T1000 (cell line): ENCODE results near the gene TXNDC17.
"Not testable (repeated sequence)": the region's sequence is repeated elsewhere in the genome, so short reads cannot be mapped to it uniquely, and the experiment has no call there.

Experiments
- DNase-seq: peaks from one replicate; lab custom pipeline; 2025; ENCODE audit warnings: mixed read lengths; lab: John Stamatoyannopoulos, UW

Gene TXNDC17

DNA sequence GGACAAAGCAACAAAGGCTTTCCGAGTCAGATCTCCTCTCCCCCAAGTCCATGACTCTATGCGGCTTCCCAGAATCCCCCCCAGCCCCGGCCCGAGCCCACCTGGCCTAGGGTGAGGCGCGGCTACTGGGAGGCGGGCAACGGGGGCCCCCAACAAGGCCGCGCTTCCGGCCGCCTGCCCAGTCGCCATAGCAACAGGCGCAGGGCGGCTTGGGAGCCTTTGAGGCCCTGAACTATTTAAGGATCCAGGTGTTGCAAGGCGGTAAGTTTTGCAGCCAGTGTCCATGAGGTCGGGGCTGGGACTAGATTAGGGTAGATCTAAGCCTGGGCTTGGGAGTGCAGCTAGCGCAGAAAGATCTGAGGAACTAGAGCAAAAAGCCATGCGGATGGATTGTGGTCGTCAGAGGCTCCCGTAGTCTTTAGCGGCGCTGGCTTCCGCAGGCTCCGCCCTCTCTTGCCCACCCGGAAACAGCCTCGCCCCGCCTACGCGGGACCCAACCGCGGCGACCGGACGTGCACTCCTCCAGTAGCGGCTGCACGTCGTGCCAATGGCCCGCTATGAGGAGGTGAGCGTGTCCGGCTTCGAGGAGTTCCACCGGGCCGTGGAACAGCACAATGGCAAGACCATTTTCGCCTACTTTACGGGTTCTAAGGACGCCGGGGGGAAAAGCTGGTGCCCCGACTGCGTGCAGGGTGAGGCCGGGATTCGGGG lies at the start of gene TXNDC17, which contains the start of gene KIAA0753:
Gene TXNDC17 (plus strand): TSS at position 525 of the 711 bp plus-strand sequence. CDS start 23 bp downstream, at position 548.
Gene KIAA0753 (minus strand): TSS at position 176 of the 711 bp plus-strand sequence. CDS start 5,608 bp downstream, outside the sequence.
- peak; percentile 86 for DNase-seq

DNA sequence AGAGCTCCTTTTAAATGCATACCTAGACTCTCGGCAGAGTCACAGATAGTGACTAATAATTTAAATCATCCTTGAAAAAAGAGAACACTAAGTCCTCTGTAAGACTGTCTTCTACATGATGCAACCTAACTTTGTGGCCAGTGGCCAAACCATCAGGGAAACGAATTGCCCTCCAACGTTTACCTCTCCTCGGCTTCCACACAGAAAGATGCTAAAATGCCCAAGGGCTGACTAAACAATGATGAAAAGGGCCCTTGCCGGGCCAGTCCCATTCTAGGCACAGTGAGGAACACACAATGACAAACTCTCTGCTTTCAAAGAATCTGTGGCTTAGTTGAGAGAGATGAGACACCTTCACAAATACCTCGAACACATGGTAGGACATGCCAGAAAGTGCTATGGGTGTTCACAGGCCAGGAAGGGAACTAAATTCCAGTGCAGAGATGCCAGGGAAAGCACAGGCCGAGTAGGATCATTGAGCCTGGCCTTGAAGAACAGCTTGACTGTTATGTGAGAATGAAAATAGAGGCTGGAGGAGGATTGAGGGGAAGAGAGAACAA lies 49.2 kb upstream of the TXNDC17 start:
- DNase-seq, result no peak

- no peak for DNase-seq
These were observed 48.7 kb upstream of the TXNDC17 start for GRCh38 chr17:6592173-6592572.

- DNase-seq, result not testable (repeated sequence)
These were observed 47.5 kb upstream of the TXNDC17 start for GRCh38 chr17:6593371-6593770.

- no peak for DNase-seq
These were observed 44.8 kb upstream of the TXNDC17 start for GRCh38 chr17:6596081-6596480.

DNA sequence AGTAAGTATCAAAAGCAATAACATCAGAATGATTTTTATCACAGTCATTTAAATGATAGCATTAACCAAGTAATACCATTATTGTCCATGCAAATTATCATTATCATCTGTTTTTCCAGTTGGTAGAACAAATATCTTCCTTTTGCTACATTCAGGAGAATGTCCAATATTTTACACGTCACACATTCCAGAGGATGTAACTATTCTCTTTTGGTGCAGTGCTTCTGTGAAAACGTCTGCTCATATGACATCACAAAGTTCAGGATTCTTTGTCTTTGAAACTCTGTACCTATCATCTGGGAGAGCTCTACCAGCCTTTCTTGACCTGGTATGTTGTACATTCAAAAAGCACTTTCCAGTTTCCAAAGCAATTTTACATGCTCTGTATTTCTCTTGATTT lies 44.3 kb upstream of the TXNDC17 start:
- no peak for DNase-seq

- no peak for DNase-seq
These were observed 43.9 kb upstream of the TXNDC17 start for GRCh38 chr17:6596941-6597340.

DNA sequence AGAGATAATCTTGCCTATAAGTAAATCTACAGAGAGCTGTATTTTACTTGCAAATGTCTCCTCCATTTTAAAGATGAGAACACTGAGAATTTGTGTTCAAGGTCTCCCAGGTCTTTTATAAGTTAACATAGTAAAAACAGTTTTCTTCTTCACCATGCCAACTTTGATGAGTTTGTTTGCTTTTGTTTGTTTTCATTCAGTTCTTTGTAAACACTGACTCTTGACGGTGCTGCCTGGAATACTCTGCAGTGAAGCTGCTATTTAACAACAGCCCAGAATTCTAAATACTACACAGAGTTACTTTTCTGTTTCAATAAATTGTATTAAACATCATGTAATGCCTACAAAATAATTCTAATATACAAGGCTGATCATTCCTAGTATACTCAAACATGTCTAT lies 43.1 kb upstream of the TXNDC17 start:
- DNase-seq, result no peak

DNA sequence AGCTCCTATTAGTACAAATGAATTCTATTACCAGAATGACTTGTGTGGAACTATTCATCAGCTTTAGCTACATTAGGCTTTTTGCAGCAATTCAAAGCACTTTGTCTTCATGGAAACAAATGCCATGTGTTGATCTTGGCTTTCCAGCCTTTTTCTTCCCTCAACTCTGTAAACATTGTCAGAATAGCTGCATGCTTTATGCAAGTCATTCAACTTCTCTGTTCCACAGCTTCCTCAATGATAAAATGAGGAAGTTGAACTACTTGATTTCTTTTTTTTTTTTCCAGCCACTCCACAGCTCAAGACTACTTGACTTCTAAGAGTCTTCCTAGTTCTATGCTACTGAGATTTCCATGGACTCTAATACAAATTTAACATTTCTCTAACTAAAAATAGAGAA lies 41.5 kb upstream of the TXNDC17 start:
- DNase-seq, result no peak

DNA sequence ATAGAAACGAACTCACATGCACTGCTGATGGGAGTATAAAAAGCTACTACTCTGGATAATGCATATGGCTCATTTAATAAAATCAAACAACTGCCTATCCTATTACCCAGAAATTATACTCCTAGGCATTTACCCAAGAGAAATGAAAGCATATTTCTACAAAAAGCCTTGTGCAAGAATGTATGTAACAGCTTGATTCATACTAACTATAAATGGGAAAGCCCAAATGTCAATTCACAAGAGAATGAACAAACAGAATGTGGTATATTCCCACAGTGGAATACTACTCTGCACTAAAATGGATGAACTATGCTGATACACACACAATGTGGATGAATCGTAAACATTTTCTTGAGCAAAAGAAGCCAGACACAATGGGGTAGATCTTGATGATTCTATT lies 38.7 kb upstream of the TXNDC17 start:
- no peak for DNase-seq

GRCh38 chr17:6603744-6604325 lies 37.0 kb upstream of the TXNDC17 start:
- no peak for DNase-seq

GRCh38 chr17:6605142-6605541 lies 35.7 kb upstream of the TXNDC17 start:
- DNase-seq, result no peak

DNA sequence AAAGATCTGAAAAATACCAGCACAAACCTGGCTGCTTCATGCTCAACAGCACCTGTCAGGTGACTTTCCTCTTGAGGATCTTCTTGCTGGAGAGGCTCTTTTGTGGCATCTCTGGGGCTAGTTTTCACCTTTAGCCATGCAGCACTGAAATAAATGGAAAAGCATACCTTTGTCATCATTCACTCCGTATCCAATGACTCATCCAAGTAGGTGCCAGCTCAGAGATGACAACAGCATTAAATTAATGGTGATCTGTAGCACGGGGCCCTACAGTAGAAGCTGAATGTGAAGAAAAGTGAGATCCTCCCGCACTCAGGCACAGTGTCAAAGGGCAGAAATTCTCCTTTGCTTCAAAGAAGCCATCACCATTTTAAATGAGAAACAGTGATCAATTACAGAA lies 32.5 kb upstream of the TXNDC17 start:
- no peak for DNase-seq

- DNase-seq, result no peak
These were observed 30.8 kb upstream of the TXNDC17 start for GRCh38 chr17:6610011-6610410.

DNA sequence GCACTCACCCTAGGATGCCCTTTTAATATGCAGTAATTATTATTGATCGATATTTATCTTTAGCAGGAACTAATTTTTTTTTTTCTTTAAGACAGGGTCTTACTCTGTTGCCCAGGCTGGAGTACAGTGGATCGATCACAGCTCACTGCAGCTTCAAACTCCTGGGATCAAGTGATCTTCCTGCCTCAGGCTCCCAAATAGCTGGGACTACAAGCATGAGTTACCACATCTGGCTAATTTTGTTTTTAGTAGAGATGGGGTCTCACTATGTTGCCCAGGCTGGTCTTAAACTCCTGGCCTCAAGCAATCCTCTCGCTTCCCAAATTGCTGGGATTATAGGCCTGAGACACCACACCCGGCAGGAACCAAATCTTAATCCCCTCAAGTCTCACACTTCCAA lies 29.6 kb upstream of the TXNDC17 start:
- no peak for DNase-seq

DNA sequence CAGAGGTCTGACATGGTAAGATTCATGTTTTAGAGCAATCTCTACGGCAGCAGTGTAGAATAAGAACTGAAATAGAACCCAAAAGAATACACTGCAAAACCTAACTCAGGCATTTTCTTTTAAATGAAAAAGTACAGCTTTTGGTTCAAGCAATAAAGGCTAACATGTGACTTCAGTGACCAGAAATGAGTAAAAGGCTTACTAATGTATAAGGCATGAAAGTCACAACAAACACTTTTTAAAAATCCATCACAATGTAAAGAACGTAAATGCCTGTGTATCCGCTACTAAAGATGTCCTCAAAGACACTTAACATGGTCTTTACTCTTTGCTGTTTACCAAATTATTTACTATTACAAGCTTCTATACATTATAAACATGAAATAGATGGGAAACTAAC lies 16.9 kb upstream of the TXNDC17 start:
- no peak for DNase-seq

GRCh38 chr17:6626616-6627015 lies 14.2 kb upstream of the TXNDC17 start:
- DNase-seq, result no peak

DNA sequence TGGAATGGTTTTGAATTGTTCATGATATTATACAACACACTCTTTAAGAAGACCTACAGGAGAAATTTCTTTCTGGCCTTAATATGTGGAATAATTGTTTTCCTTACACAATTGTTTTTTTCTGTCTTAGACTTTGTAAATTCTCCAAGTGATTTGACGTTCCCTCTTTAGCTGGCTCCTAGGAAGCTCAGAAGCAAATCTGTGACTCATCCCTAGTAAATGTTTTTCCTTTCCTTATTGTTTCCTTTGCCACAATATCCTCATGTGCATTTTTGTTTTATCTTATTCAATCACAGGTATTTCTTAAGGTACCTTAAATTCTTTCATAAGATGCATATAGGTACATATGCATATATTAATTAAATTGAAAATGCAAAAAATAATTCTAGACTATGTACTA lies 13.8 kb upstream of the TXNDC17 start:
- DNase-seq, result no peak

DNA sequence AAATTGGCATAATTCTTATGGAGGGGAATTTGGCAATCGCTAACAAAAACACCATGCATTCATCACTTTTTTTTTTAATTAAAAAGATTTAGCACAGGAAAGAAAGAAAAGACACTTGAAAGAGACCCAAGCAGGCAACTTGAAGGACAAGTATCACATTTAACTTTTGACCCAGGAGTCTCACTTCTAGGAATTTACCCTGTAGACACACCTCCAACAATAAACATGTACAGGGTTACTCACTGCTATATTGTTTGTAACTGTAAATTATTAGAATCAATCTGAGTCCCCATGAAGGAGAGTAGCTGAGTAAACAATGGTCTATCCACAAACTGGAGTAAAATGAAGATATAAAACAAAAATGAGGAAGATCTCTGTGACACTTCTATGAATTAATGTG lies 10.5 kb upstream of the TXNDC17 start:
- DNase-seq, result no peak

DNA sequence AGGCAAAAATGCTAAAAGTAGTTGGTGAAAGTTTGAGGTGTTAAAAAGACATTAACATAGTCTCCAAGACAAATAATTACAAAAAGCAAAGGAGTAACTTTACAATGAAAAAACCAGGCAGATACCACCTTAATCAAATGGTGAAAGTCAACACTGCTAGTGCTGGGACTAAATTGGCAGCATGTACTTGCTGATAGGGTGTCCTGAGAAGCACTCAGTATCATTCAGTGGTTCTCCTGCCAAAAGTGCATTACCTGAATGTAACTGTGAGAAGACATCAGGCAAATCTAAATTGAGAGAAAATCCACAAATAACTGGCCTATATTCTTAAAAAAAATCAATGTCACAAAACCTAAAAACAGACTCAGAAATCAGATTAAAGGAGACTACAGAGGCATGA lies 8.3 kb upstream of the TXNDC17 start:
- DNase-seq, result no peak

DNA sequence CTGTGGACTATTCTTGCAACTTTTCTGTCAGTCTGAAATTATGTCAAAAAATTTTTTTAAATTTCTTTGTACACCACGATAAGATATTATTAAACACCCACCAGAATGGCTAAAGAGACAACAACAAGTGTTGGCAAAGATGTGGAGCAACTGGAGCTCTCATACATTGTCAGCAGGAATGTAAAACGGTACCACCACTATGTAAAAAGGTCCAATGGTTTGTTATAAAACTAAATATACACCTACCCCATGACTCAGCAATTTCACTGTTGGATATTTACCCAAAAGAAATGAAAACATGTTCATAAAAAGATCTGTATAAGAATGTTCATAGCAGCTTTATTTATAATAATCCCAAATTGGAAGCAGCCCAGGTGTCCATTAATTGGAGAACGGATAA lies 7.6 kb upstream of the TXNDC17 start:
- no peak for DNase-seq

GRCh38 chr17:6636105-6636504 lies 4.8 kb upstream of the TXNDC17 start:
- no peak for DNase-seq

- DNase-seq, result no peak
These were observed 4.0 kb upstream of the TXNDC17 start for GRCh38 chr17:6636616-6637457.
